Stimulated activated naive CD8-positive, alpha-beta T cell treated with anti-CD3 and anti-CD28 coated beads, Interleukin-15, Interleukin-2, amounts not matched to agents 100 ng/mL and 50 ng/mL, for 24 hours (primary cell): ENCODE data around the gene CHD5.

Source experiments
- H3K27ac Mint-ChIP-seq: one replicate; pipeline ENCODE4 v1.8.0; 2021; ENCODE audit warnings: mild to moderate bottlenecking, mixed read lengths
- H3K27me3 Mint-ChIP-seq: one replicate; pipeline ENCODE4 v1.8.0; 2021; ENCODE audit warnings: mixed read lengths
- H3K36me3 Mint-ChIP-seq: one replicate; pipeline ENCODE4 v1.8.0; 2021; ENCODE audit warnings: low read depth, mixed read lengths
- H3K4me1 Mint-ChIP-seq: one replicate; pipeline ENCODE4 v1.8.0; 2021; ENCODE audit warnings: low read depth, mixed read lengths
- H3K4me3 Mint-ChIP-seq: one replicate; pipeline ENCODE4 v1.8.0; 2021; ENCODE audit warnings: mild to moderate bottlenecking, mixed read lengths
- H3K9me3 Mint-ChIP-seq: one replicate; pipeline ENCODE4 v1.8.0; 2021; ENCODE audit warnings: mixed read lengths

CHD5 gene

GRCh38 chr1:6208723-6209660, 28.9 kb upstream of the CHD5 start:
- Mint-ChIP-seq H3K4me1 (peaks cover 10% of the 10 kb centered on the region), H3K27ac (no peak overlapping the region), H3K27me3 (peaks cover 15% of the 10 kb centered on the region), H3K36me3 (no peaks in the 10 kb centered on the region), H3K4me3 (peak overlapping the region; percentile 7), H3K9me3 (no peaks in the 10 kb centered on the region)

GRCh38 chr1:6207921-6208320, 27.8 kb upstream of the CHD5 start:
- H3K9me3 Mint-ChIP-seq = no peaks in the 10 kb centered on the region
- peaks cover 10% of the 10 kb centered on the region for H3K4me1 Mint-ChIP-seq
- H3K27ac Mint-ChIP-seq = no peak overlapping the region
- H3K4me3 Mint-ChIP-seq = no peak overlapping the region
- H3K36me3 Mint-ChIP-seq = no peaks in the 10 kb centered on the region
- peaks cover 15% of the 10 kb centered on the region for H3K27me3 Mint-ChIP-seq

GRCh38 chr1:6207075-6207885, 27.2 kb upstream of the CHD5 start:
- Mint-ChIP-seq H3K36me3 (no peaks in the 10 kb centered on the region), H3K27me3 (peaks cover 12% of the 10 kb centered on the region), H3K9me3 (no peaks in the 10 kb centered on the region), H3K4me3 (peak overlapping the region; percentile 65), H3K4me1 (peaks cover 10% of the 10 kb centered on the region), H3K27ac (no peak overlapping the region)

GRCh38 chr1:6206520-6206855, 26.4 kb upstream of the CHD5 start:
- H3K9me3 Mint-ChIP-seq = no peaks in the 10 kb centered on the region
- H3K4me3 Mint-ChIP-seq = peak overlapping the region; percentile 65
- peaks cover 10% of the 10 kb centered on the region for H3K4me1 Mint-ChIP-seq
- H3K36me3 Mint-ChIP-seq = no peaks in the 10 kb centered on the region
- H3K27me3 Mint-ChIP-seq = peaks cover 12% of the 10 kb centered on the region
- H3K27ac Mint-ChIP-seq = no peak overlapping the region

GRCh38 chr1:6205849-6206519, 25.9 kb upstream of the CHD5 start, which contains the start of gene RNF207:
Gene RNF207 (plus strand): TSS chr1:6206119. CDS start chr1:6206536, 417 bp downstream.
- Mint-ChIP-seq H3K4me1 (peaks cover 10% of the 10 kb centered on the region), H3K27me3 (peaks cover 12% of the 10 kb centered on the region), H3K27ac (no peak within 1 kb of the TSS), H3K36me3 (no peaks in the 10 kb centered on the region), H3K4me3 (peak within 1 kb of the TSS; percentile 70), H3K9me3 (no peaks in the 10 kb centered on the region)

GRCh38 chr1:6202256-6202655, 22.1 kb upstream of the CHD5 start:
- no peak overlapping the region for H3K27ac Mint-ChIP-seq
- no peaks in the 10 kb centered on the region for H3K9me3 Mint-ChIP-seq
- H3K36me3 Mint-ChIP-seq = peaks cover 16% of the 10 kb centered on the region
- no peak overlapping the region for H3K4me3 Mint-ChIP-seq
- peaks cover 36% of the 10 kb centered on the region for H3K4me1 Mint-ChIP-seq
- peaks cover 5% of the 10 kb centered on the region for H3K27me3 Mint-ChIP-seq

GRCh38 chr1:6200188-6200809, 20.2 kb upstream of the CHD5 start:
- Mint-ChIP-seq H3K36me3 (peaks cover 30% of the 10 kb centered on the region), H3K27ac (peak overlapping the region; percentile 94), H3K4me3 (peak overlapping the region; percentile 90), H3K4me1 (peaks cover 50% of the 10 kb centered on the region), H3K27me3 (no peaks in the 10 kb centered on the region), H3K9me3 (no peaks in the 10 kb centered on the region)

- H3K27ac Mint-ChIP-seq = peak within 1 kb of the TSS; percentile 94
- peaks cover 46% of the 10 kb centered on the region for H3K4me1 Mint-ChIP-seq
- H3K9me3 Mint-ChIP-seq = no peaks in the 10 kb centered on the region
- no peaks in the 10 kb centered on the region for H3K27me3 Mint-ChIP-seq
- H3K36me3 Mint-ChIP-seq = peaks cover 32% of the 10 kb centered on the region
- peak within 1 kb of the TSS; percentile 90 for H3K4me3 Mint-ChIP-seq
Measured at GRCh38 chr1:6199298-6200187, 19.4 kb upstream of the CHD5 start, which contains the start of gene RPL22. Gene RPL22 (minus strand): TSS chr1:6199595. CDS start chr1:6199573, 22 bp downstream.

- Mint-ChIP-seq H3K27me3 (no peaks in the 10 kb centered on the region), H3K9me3 (no peaks in the 10 kb centered on the region), H3K27ac (peak overlapping the region; percentile 91), H3K4me1 (peaks cover 54% of the 10 kb centered on the region), H3K4me3 (peak overlapping the region; percentile 90), H3K36me3 (peaks cover 38% of the 10 kb centered on the region)
Measured at GRCh38 chr1:6198646-6199297, 18.7 kb upstream of the CHD5 start.

- peak overlapping the region; percentile 91 for H3K27ac Mint-ChIP-seq
- H3K27me3 Mint-ChIP-seq = no peaks in the 10 kb centered on the region
- H3K9me3 Mint-ChIP-seq = no peaks in the 10 kb centered on the region
- H3K4me1 Mint-ChIP-seq = peaks cover 61% of the 10 kb centered on the region
- H3K36me3 Mint-ChIP-seq = peaks cover 46% of the 10 kb centered on the region
- peak overlapping the region; percentile 90 for H3K4me3 Mint-ChIP-seq
Measured at GRCh38 chr1:6197746-6198427, 17.8 kb upstream of the CHD5 start.

- no peak overlapping the region for H3K27ac Mint-ChIP-seq
- H3K36me3 Mint-ChIP-seq = peaks cover 71% of the 10 kb centered on the region
- H3K4me3 Mint-ChIP-seq = no peak overlapping the region
- no peaks in the 10 kb centered on the region for H3K27me3 Mint-ChIP-seq
- H3K9me3 Mint-ChIP-seq = no peaks in the 10 kb centered on the region
- H3K4me1 Mint-ChIP-seq = peaks cover 52% of the 10 kb centered on the region
Measured at GRCh38 chr1:6191968-6192367, 11.8 kb upstream of the CHD5 start.

GRCh38 chr1:6188466-6188865, 8.3 kb upstream of the CHD5 start:
- H3K27me3 Mint-ChIP-seq = no peaks in the 10 kb centered on the region
- no peak overlapping the region for H3K4me3 Mint-ChIP-seq
- H3K36me3 Mint-ChIP-seq = peaks cover 75% of the 10 kb centered on the region
- peaks cover 51% of the 10 kb centered on the region for H3K4me1 Mint-ChIP-seq
- no peaks in the 10 kb centered on the region for H3K9me3 Mint-ChIP-seq
- no peak overlapping the region for H3K27ac Mint-ChIP-seq
